OCI-LY3 (cell line): ENCODE results near the gene SRSF2.

Source experiments
- H2AFZ ChIP-seq: fragments of 200-600, 300-600 bp; shearing (Covaris generic); 2 replicates; pipeline ENCODE4 v1.6.0; 2014; ENCODE audit warnings: antibody characterized with exemption, low read depth, low read length
- H3K27ac ChIP-seq: fragments of 200-600, 300-600 bp; sonication (generic); 2 replicates; pipeline ENCODE4 v1.5.1; 2014; ENCODE audit warnings: mild to moderate bottlenecking, low read length, moderate library complexity, mixed read lengths
- H3K27me3 ChIP-seq: fragments of 200-600, 300-600 bp; sonication (generic); 2 replicates; pipeline ENCODE4 v1.6.1; 2014; ENCODE audit warnings: low read depth, low read length, mixed read lengths
- H3K36me3 ChIP-seq: fragments of 200-600, 300-600 bp; sonication (generic); replicated peaks from 2 replicates; pipeline ENCODE3; 2014; ENCODE audit warnings: low read depth, low read length, mixed read lengths
- H3K4me1 ChIP-seq: fragments of 300-600, 200-600 bp; sonication (generic); 2 replicates; pipeline ENCODE4 v1.6.1; 2014; ENCODE audit warnings: low read length, mixed read lengths
- H3K4me2 ChIP-seq: fragments of 200-600, 300-600 bp; sonication (generic); 2 replicates; pipeline ENCODE4 v1.6.1; 2014; ENCODE audit warnings: low read length, mixed read lengths
- H3K4me3 ChIP-seq: fragments of 300-600, 200-600 bp; sonication (generic); 2 replicates; pipeline ENCODE4 v1.5.1; 2014; ENCODE audit warnings: antibody characterized with exemption, mild to moderate bottlenecking, low read length, moderate library complexity
- H3K79me2 ChIP-seq: fragments of 300-600, 200-600 bp; shearing (Covaris generic); 2 replicates; pipeline ENCODE4 v1.6.1; 2014; ENCODE audit warnings: mild to moderate bottlenecking, low read length, mixed read lengths
- H3K9ac ChIP-seq: fragments of 300-600, 200-600 bp; shearing (Covaris generic); 2 replicates; pipeline ENCODE4 v1.6.0; 2014; ENCODE audit warnings: mild to moderate bottlenecking, low read length, moderate library complexity
- H3K9me3 ChIP-seq: fragments of 200-600, 300-600 bp; shearing (Covaris generic); 2 replicates; pipeline ENCODE4 v1.6.1; 2014; ENCODE audit warnings: low read length, mixed read lengths; ENCODE audit not compliant: insufficient read depth
- H4K20me1 ChIP-seq: fragments of 200-600, 300-600 bp; sonication (generic); 2 replicates; pipeline ENCODE4 v1.6.1; 2016; ENCODE audit warnings: low read length, mixed read lengths; ENCODE audit not compliant: insufficient read depth
- CTCF ChIP-seq: fragments of 200-600, 300-600 bp; sonication (generic); IDR thresholded peaks from 2 replicates; pipeline ENCODE4 v1.5.1; 2014; ENCODE audit warnings: antibody characterized with exemption, low read length, low read depth
- EZH2phosphoT487 ChIP-seq: fragments of 200-600 bp; shearing (Covaris generic); IDR thresholded peaks from 2 replicates; pipeline ENCODE4 v1.6.1; 2018; ENCODE audit warnings: antibody characterized with exemption, mixed run types, low read depth

SRSF2 gene

GRCh38 chr17:76716839-76717215 lies 20.3 kb downstream of the SRSF2 start:
- TF ChIP-seq EZH2phosphoT487 (no peak), CTCF (no peak)
- H3K27ac ChIP-seq = no peak overlapping the region
- no peak overlapping the region for H3K4me2 ChIP-seq
- H3K79me2 ChIP-seq = peaks cover 4% of the 10 kb centered on the region
- H3K9ac ChIP-seq = no peak overlapping the region
- H3K27me3 ChIP-seq = no peaks in the 10 kb centered on the region
- peaks cover 9% of the 10 kb centered on the region for H3K4me1 ChIP-seq
- no peaks in the 10 kb centered on the region for H3K9me3 ChIP-seq
- H2AFZ ChIP-seq = no peak overlapping the region
- H3K4me3 ChIP-seq = no peak overlapping the region
- H3K36me3 ChIP-seq = peaks cover 64% of the 10 kb centered on the region
- peaks cover 13% of the 10 kb centered on the region; the same call in 1 of the 2 replicates for H4K20me1 ChIP-seq

GRCh38 chr17:76716146-76716838 lies 20.8 kb downstream of the SRSF2 start:
- TF ChIP-seq EZH2phosphoT487 (no peak), CTCF (no peak)
- Histone ChIP-seq H3K79me2 (peaks cover 4% of the 10 kb centered on the region), H3K4me2 (no peak overlapping the region), H3K9me3 (no peaks in the 10 kb centered on the region), H3K4me3 (no peak overlapping the region), H3K4me1 (peaks cover 9% of the 10 kb centered on the region), H3K36me3 (peaks cover 59% of the 10 kb centered on the region), H3K9ac (no peak overlapping the region), H3K27me3 (no peaks in the 10 kb centered on the region), H3K27ac (no peak overlapping the region), H2AFZ (no peak overlapping the region), H4K20me1 (peaks cover 13% of the 10 kb centered on the region; the same call in 1 of the 2 replicates)

- Histone ChIP-seq H2AFZ (no peak overlapping the region), H3K4me2 (no peak overlapping the region), H3K4me1 (peaks cover 9% of the 10 kb centered on the region), H4K20me1 (peaks cover 13% of the 10 kb centered on the region; the same call in 1 of the 2 replicates), H3K4me3 (no peak overlapping the region), H3K27ac (no peak overlapping the region), H3K36me3 (peaks cover 51% of the 10 kb centered on the region), H3K9me3 (no peaks in the 10 kb centered on the region), H3K27me3 (no peaks in the 10 kb centered on the region), H3K9ac (no peak overlapping the region), H3K79me2 (peaks cover 4% of the 10 kb centered on the region)
- no peak for TF ChIP-seq CTCF
- TF ChIP-seq EZH2phosphoT487 = no peak
These were observed 21.7 kb downstream of the SRSF2 start for GRCh38 chr17:76715496-76715830.

- peak overlapping the region; percentile 32; the same call in 1 of the 2 replicates for H3K27ac ChIP-seq
- H3K4me2 ChIP-seq = peak overlapping the region; percentile 18; the same call in 1 of the 2 replicates
- TF ChIP-seq CTCF = peak; percentile 87
- no peak for TF ChIP-seq EZH2phosphoT487
- peaks cover 46% of the 10 kb centered on the region for H3K36me3 ChIP-seq
- H3K27me3 ChIP-seq = 0 out of 2 replicates have a peak, but pooled peaks cover 3% of the 10 kb centered on the region
- peaks cover 13% of the 10 kb centered on the region; the same call in 1 of the 2 replicates for H4K20me1 ChIP-seq
- peaks cover 12% of the 10 kb centered on the region for H3K4me1 ChIP-seq
- H2AFZ ChIP-seq = no peak overlapping the region
- H3K79me2 ChIP-seq = peaks cover 4% of the 10 kb centered on the region
- H3K9me3 ChIP-seq = no peaks in the 10 kb centered on the region
- H3K4me3 ChIP-seq = no peak overlapping the region
- H3K9ac ChIP-seq = no peak overlapping the region
These were observed 22.2 kb downstream of the SRSF2 start for GRCh38 chr17:76714822-76715495.
